Smooth muscle cell (in vitro differentiated cells): ENCODE measurements around the gene TNXB. TPM values are rescaled to one million over a fixed set of nuclear protein-coding genes. Genes with fewer than 3 reads are reported as not detected.
A peak's percentile ranks its signal among the peaks of the same experiment; 100 is the strongest.

Experiments
- DNase-seq: peaks from one replicate; lab custom pipeline; 2025; ENCODE audit not compliant: unreplicated experiment; lab: John Stamatoyannopoulos, UW
- H2AFZ ChIP-seq: fragments of 200-600 bp; sonication (generic); 2 replicates; pipeline ENCODE4 v1.6.0; 2016; ENCODE audit warnings: antibody characterized with exemption, low read depth, mild to moderate bottlenecking
- H3F3A ChIP-seq: fragments of 200-600 bp; sonication (generic); 2 replicates; pipeline ENCODE4 v1.6.0; 2017; ENCODE audit warnings: antibody characterized with exemption, low read depth
- H3K27ac ChIP-seq: fragments of 200-600 bp; sonication (generic); 2 replicates; pipeline ENCODE4 v1.5.1; 2016; ENCODE audit warnings: low read depth, mild to moderate bottlenecking
- H3K27me3 ChIP-seq: fragments of 200-600 bp; sonication (generic); 2 replicates; pipeline ENCODE4 v1.6.1; 2016; ENCODE audit warnings: low read depth, mild to moderate bottlenecking
- H3K36me3 ChIP-seq: fragments of 200-600 bp; sonication (generic); 2 replicates; pipeline ENCODE4 v1.5.1; 2016; ENCODE audit warnings: low read depth
- H3K4me1 ChIP-seq: fragments of 200-600 bp; sonication (generic); 2 replicates; pipeline ENCODE4 v1.5.1; 2016; ENCODE audit warnings: low read depth
- H3K4me2 ChIP-seq: fragments of 200-600 bp; sonication (generic); 2 replicates; pipeline ENCODE4 v1.6.0; 2016; ENCODE audit warnings: mild to moderate bottlenecking
- H3K4me3 ChIP-seq: fragments of 200-600 bp; sonication (generic); 2 replicates; pipeline ENCODE4 v1.5.1; 2016; ENCODE audit warnings: mild to moderate bottlenecking
- H3K79me2 ChIP-seq: fragments of 200-600 bp; sonication (generic); 2 replicates; pipeline ENCODE4 v1.6.0; 2016; ENCODE audit warnings: low read depth, mild to moderate bottlenecking
- H3K9ac ChIP-seq: fragments of 200-600 bp; sonication (generic); 2 replicates; pipeline ENCODE4 v1.6.0; 2016; ENCODE audit warnings: low read depth
- H3K9me3 ChIP-seq: fragments of 200-600 bp; sonication (generic); replicated peaks from 2 replicates; pipeline ENCODE4 v1.5.1; 2016; ENCODE audit warnings: low read depth
- H4K20me1 ChIP-seq: fragments of 200-600 bp; sonication (generic); 2 replicates; pipeline ENCODE4 v1.6.0; 2016; ENCODE audit warnings: low read depth
- WGBS: methylation state at CpG from one replicate; pipeline ENCODE4 v1.1.7; 2016; ENCODE audit warnings: low lambda C conversion rate; 5-methylcytosine and 5-hydroxymethylcytosine counted together
- polyA plus RNA-seq: library from polyadenylated mRNA; unstranded; fragments of >200 nt; fragmentation: Nextera tagmentation; extraction: Ambion mirVana; gene quantifications from 2 replicates; pipeline ENCODE4 v1.2.1, GENCODE V29; 2016
- total RNA-seq: library from RNA; depleted of rRNA; stranded (reverse); fragments of >200 nt; gene quantifications from 2 replicates; pipeline ENCODE4 v1.2.3, GENCODE V29; 2014
- TF ChIP-seq, protein P1 (sequence below): fragments of 200-600 bp; sonication (generic); IDR thresholded peaks from 2 replicates; pipeline ENCODE4 v1.5.1; 2017; ENCODE audit warnings: borderline replicate concordance, mild to moderate bottlenecking, antibody characterized with exemption; ENCODE audit not compliant: insufficient read depth, poor library complexity, severe bottlenecking

TNXB gene
- total and polyA plus RNA-seq, 2 experiments from 2014 or later, result 1.1 TPM

DNA sequence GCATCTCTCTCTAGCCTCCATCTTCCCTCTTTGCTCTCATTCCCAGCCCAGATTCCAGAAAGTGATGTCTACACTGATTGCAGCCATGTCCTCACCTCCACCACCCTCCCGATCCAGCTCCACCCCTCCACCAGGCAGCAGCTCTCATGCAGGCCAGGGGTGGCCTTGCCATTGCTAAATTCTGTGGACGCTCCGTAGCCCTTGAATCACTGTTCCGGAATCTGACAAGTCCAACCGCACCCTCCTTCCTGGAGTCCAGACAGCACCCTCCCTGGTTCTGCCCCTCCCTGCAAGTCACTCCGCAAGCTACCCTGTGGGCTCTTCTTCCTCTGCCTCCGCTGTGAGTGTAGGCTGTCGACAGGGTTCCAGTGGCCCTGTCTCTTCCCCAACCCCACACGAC is 26.2 kb downstream of the TNXB start:
- TF ChIP-seq, protein P1, sequence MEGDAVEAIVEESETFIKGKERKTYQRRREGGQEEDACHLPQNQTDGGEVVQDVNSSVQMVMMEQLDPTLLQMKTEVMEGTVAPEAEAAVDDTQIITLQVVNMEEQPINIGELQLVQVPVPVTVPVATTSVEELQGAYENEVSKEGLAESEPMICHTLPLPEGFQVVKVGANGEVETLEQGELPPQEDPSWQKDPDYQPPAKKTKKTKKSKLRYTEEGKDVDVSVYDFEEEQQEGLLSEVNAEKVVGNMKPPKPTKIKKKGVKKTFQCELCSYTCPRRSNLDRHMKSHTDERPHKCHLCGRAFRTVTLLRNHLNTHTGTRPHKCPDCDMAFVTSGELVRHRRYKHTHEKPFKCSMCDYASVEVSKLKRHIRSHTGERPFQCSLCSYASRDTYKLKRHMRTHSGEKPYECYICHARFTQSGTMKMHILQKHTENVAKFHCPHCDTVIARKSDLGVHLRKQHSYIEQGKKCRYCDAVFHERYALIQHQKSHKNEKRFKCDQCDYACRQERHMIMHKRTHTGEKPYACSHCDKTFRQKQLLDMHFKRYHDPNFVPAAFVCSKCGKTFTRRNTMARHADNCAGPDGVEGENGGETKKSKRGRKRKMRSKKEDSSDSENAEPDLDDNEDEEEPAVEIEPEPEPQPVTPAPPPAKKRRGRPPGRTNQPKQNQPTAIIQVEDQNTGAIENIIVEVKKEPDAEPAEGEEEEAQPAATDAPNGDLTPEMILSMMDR, result no peak
- no peaks in the 10 kb centered on the region for H3K9me3 ChIP-seq
- H3K27me3 ChIP-seq, result peaks cover 12% of the 10 kb centered on the region
- no peak overlapping the region for H3K9ac ChIP-seq
- DNase-seq, result no peak
- peaks cover 11% of the 10 kb centered on the region for H4K20me1 ChIP-seq
- no peaks in the 10 kb centered on the region for H3F3A ChIP-seq
- H3K79me2 ChIP-seq, result no peaks in the 10 kb centered on the region
- no peak overlapping the region for H2AFZ ChIP-seq
- WGBS, result 75% methylated on average over 9 of the region's 9 CpGs
- no peaks in the 10 kb centered on the region for H3K4me1 ChIP-seq
- no peak overlapping the region for H3K4me2 ChIP-seq
- H3K27ac ChIP-seq, result no peak overlapping the region
- H3K36me3 ChIP-seq, result no peaks in the 10 kb centered on the region
- no peak overlapping the region for H3K4me3 ChIP-seq

DNA sequence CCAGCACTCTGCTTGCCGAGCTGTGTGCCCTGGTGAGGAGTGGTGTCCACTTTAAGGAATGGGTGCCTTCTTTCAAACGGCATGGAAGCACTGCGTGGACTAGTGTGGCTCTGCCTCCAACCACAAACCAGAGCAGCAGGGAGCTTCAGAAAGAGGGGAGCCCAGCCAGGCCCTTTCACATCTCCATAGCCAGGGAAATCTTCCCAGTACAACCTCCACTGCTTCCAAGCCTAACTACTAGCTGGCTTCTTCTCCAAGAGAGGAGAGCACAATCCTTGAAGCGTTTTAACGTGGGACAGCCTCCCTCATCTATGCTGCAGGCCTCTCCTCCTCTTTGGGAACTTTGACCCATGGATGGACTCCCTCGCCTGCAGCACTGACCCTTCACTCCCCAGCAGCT is 26.7 kb downstream of the TNXB start:
- Histone ChIP-seq H2AFZ (no peak overlapping the region), H3K27ac (no peak overlapping the region), H3K4me3 (no peak overlapping the region), H3F3A (no peaks in the 10 kb centered on the region), H3K9me3 (no peaks in the 10 kb centered on the region), H3K36me3 (no peaks in the 10 kb centered on the region), H3K4me2 (no peak overlapping the region), H4K20me1 (peaks cover 11% of the 10 kb centered on the region), H3K27me3 (peaks cover 12% of the 10 kb centered on the region), H3K9ac (no peak overlapping the region), H3K79me2 (no peaks in the 10 kb centered on the region), H3K4me1 (no peaks in the 10 kb centered on the region)
- no peak for DNase-seq
- WGBS, result 84% methylated on average over 6 of the region's 6 CpGs
- TF ChIP-seq, protein P1, result no peak

DNA sequence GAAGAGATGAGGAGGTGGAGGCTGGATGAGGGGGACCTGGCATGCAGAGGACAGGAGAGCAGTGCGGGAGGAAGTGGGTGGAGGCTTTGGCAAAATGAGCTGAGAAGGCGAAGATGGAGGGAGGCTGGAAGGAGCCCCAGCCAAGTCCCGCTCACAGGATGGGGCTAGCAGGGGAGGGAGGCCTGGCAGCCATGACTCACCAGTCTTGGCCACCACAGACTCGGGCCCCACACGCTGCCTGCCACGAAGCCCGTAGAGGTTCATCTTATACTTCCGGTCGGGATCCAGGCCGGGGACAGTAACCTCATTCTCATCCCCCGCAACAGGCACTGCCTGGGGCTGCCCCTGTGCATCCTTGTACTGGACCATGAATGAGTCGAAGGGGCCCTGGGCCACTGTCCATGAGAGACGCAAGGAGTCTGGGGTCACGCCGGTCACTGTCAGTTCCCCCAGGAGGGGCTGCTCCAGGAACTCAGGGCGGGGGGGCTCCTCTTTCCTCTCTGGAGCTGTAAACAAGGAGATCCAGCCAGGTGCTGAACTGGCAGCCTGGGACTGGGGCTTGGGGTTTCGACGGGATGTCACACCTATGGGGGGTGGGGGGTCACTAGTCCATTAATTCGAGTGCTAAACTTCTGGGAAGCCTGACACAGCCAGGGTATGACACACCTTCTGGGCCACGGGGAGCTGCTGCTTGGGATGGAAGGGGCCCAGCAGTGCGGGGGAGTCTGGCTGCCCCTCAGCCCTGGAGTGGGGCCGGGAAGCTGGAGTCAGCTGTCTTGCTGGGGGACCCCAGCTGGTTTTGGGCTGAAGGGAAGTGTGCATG is 27.8 kb downstream of the TNXB start:
- 54% methylated on average over 22 of the region's 22 CpGs for WGBS
- peaks cover 4% of the 10 kb centered on the region for H4K20me1 ChIP-seq
- H3K27me3 ChIP-seq, result peaks cover 12% of the 10 kb centered on the region
- H3K27ac ChIP-seq, result no peak overlapping the region
- H3K36me3 ChIP-seq, result no peaks in the 10 kb centered on the region
- H3K79me2 ChIP-seq, result no peaks in the 10 kb centered on the region
- H3F3A ChIP-seq, result no peaks in the 10 kb centered on the region
- peak overlapping the region; percentile 64 for H3K4me2 ChIP-seq
- H3K9ac ChIP-seq, result no peak overlapping the region
- H3K4me3 ChIP-seq, result no peak overlapping the region
- no peaks in the 10 kb centered on the region for H3K9me3 ChIP-seq
- H3K4me1 ChIP-seq, result no peaks in the 10 kb centered on the region
- TF ChIP-seq, protein P1, result no peak
- no peak overlapping the region for H2AFZ ChIP-seq
- peak; percentile 12 for DNase-seq
